Measurements from ENCODE around the gene MAGEA3.
"Not testable (repeated sequence)": the region's sequence is repeated elsewhere in the genome, so short reads cannot be mapped to it uniquely, and the experiment has no call there.

MAGEA3 gene

GRCh38 chrX:152735101-152735500 lies 36.5 kb downstream of the MAGEA3 start:
- no peak overlapping the region for H3K27ac ChIP-seq
- no peak overlapping the region for H3K4me3 ChIP-seq

DNA sequence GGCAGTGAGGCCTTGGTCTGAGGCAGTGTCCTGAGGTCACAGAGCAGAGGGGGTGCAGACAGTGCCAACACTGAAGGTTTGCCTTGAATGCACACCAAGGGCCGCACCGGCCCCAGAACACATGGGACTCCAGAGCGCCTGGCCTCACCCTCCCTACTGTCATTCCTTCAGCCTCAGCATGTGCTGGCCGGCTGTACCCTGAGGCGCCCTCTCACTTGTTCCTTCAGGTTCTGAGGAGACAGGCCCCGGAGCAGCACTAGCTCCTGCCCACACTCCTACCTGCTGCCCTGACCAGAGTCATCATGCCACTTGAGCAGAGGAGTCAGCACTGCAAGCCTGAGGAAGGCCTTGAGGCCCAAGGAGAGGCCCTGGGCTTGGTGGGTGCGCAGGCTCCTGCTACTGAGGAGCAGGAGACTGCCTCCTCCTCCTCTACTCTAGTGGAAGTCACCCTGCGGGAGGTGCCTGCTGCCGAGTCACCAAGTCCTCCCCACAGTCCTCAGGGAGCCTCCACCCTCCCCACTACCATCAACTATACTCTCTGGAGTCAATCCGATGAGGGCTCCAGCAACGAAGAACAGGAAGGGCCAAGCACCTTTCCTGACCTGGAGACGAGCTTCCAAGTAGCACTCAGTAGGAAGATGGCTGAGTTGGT lies 37.4 kb downstream of the MAGEA3 start:
- Histone ChIP-seq H3K4me3 (no peak overlapping the region), H3K27ac (no peak overlapping the region)

- not testable (repeated sequence) for H3K4me3 ChIP-seq, H3K27ac ChIP-seq
Observed at GRCh38 chrX:152736528-152736927, 37.9 kb downstream of the MAGEA3 start.

- H3K27ac ChIP-seq = no peak overlapping the region
Observed at GRCh38 chrX:152738560-152738959, 40.0 kb downstream of the MAGEA3 start.

More at GRCh38 chrX:152738560-152738959, 40.0 kb downstream of the MAGEA3 start:
- H3K4me3 ChIP-seq = no peak overlapping the region
